Measurements from ENCODE around the gene BPIFA3. TPM values are rescaled to one million over a fixed set of nuclear protein-coding genes. Genes with fewer than 3 reads are reported as not detected.

The BPIFA3 gene
- polyA plus RNA-seq, 3 donors, result not detected

GRCh38 chr20:33211817-33212424 is 5.2 kb upstream of the BPIFA3 start:
- H3K4me3 Mint-ChIP-seq, result no peak overlapping the region
- H3K4me1 Mint-ChIP-seq, result no peaks in the 10 kb centered on the region
- no peaks in the 10 kb centered on the region for H3K36me3 Mint-ChIP-seq
- Histone ChIP-seq H3K36me3 (replicated peaks in 1 of 2; ENCODE audit: control insufficient read depth in 1 of 2, insufficient read depth in 2 of 2, low read length in 2 of 2) (no peaks in the 10 kb centered on the region), H3K27me3 (ENCODE audit: control insufficient read depth in 2 of 2, insufficient read depth in 2 of 2, low read length in 2 of 2) (no peaks in the 10 kb centered on the region), H3K4me1 (ENCODE audit: control insufficient read depth in 1 of 2, insufficient read depth in 2 of 2, low read length in 2 of 2) (no peaks in the 10 kb centered on the region), H3K4me3 (replicated peaks in 1 of 3; ENCODE audit: low read depth in 2 of 3, low read length in 3 of 3) (no peak overlapping the region), H4K20me1 (ENCODE audit: insufficient read depth, low read length) (no peaks in the 10 kb centered on the region), H3K79me2 (ENCODE audit: insufficient read depth, low read length) (no peaks in the 10 kb centered on the region), H3K9ac (ENCODE audit: insufficient read depth, low read length, poor library complexity, severe bottlenecking) (no peak overlapping the region), H2AFZ (ENCODE audit: insufficient read depth, low read depth, low read length, poor library complexity, severe bottlenecking) (no peak overlapping the region), H3K9me3 (replicated peaks in 1 of 2; ENCODE audit: control insufficient read depth in 1 of 2, insufficient read depth in 1 of 2, low read length in 2 of 2) (no peaks in the 10 kb centered on the region), H3K27ac (ENCODE audit: low read depth in 1 of 2, low read length in 2 of 2) (no peak overlapping the region), H3K4me2 (replicated peaks; ENCODE audit: extremely low read depth, low read length, poor library complexity, severe bottlenecking) (no peak overlapping the region)
- no peak for DNase-seq
- WGBS (ENCODE audit: insufficient coverage), result 8% methylated on average over 2 of the region's 5 CpGs
- no peaks in the 10 kb centered on the region for H3K9me3 Mint-ChIP-seq
- H3K27me3 Mint-ChIP-seq (ENCODE audit: low read depth in 3 of 3), result peaks cover 8 to 19% (median 8%) of the 10 kb centered on the region in 3 donors
- no peak overlapping the region for H3K27ac Mint-ChIP-seq
- intact Hi-C loops (cut with micrococcal nuclease), result no loop called here
- no peak for TF ChIP-seq CTCF (IDR thresholded peaks at IDR 0.05)

GRCh38 chr20:33224399-33224798 is 7.2 kb downstream of the BPIFA3 start:
- no peak overlapping the region for H2AFZ ChIP-seq (ENCODE audit: insufficient read depth, low read depth, low read length, poor library complexity, severe bottlenecking)

More at GRCh38 chr20:33224399-33224798, 7.2 kb downstream of the BPIFA3 start:
- no peaks in the 10 kb centered on the region for H3K79me2 ChIP-seq (ENCODE audit: insufficient read depth, low read length)
- no peak overlapping the region for H3K9ac ChIP-seq (ENCODE audit: insufficient read depth, low read length, poor library complexity, severe bottlenecking)
- 90% methylated on average over 3 of the region's 4 CpGs for WGBS (ENCODE audit: insufficient coverage)
- no peaks in the 10 kb centered on the region for H3K4me1 Mint-ChIP-seq
- no peak overlapping the region for H3K4me2 ChIP-seq (replicated peaks; ENCODE audit: extremely low read depth, low read length, poor library complexity, severe bottlenecking)
- no peaks in the 10 kb centered on the region for H3K4me1 ChIP-seq (ENCODE audit: control insufficient read depth in 1 of 2, insufficient read depth in 2 of 2, low read length in 2 of 2)
- TF ChIP-seq CTCF (IDR thresholded peaks at IDR 0.05), result no peak
- no peak overlapping the region for H3K4me3 ChIP-seq (replicated peaks in 1 of 3; ENCODE audit: low read depth in 2 of 3, low read length in 3 of 3)
- H4K20me1 ChIP-seq (ENCODE audit: insufficient read depth, low read length), result no peaks in the 10 kb centered on the region
- no peaks in the 10 kb centered on the region for H3K27me3 ChIP-seq (ENCODE audit: control insufficient read depth in 2 of 2, insufficient read depth in 2 of 2, low read length in 2 of 2)
- H3K9me3 ChIP-seq (replicated peaks in 1 of 2; ENCODE audit: control insufficient read depth in 1 of 2, insufficient read depth in 1 of 2, low read length in 2 of 2), result no peaks in the 10 kb centered on the region
- no peak for DNase-seq
- H3K27ac ChIP-seq (ENCODE audit: low read depth in 1 of 2, low read length in 2 of 2), result no peak overlapping the region
- peaks cover 0 to 2% (median 0%) of the 10 kb centered on the region in 7 donors for H3K9me3 Mint-ChIP-seq
- no peak overlapping the region for H3K4me3 Mint-ChIP-seq
- intact Hi-C loops (cut with micrococcal nuclease), result no loop called here
- no peaks in the 10 kb centered on the region for H3K36me3 Mint-ChIP-seq
- H3K36me3 ChIP-seq (replicated peaks in 1 of 2; ENCODE audit: control insufficient read depth in 1 of 2, insufficient read depth in 2 of 2, low read length in 2 of 2), result no peaks in the 10 kb centered on the region
- H3K27ac Mint-ChIP-seq, result no peak overlapping the region
- H3K27me3 Mint-ChIP-seq (ENCODE audit: low read depth in 3 of 3), result peaks cover 0 to 16% (median 6%) of the 10 kb centered on the region in 3 donors
